ENCODE results near the gene HMGB4.

GRCh38 chr1:33819290-33819912 lies 44.5 kb upstream of the HMGB4 start:
- TF ChIP-seq POLR2A (IDR thresholded peaks at IDR 0.05) (no peak), CTCF (IDR thresholded peaks at IDR 0.05 in 4 of 5, conservative IDR thresholded peaks at IDR 0.05 in 1 of 5) (no peak)
